Hepatocyte (in vitro differentiated cells): ENCODE measurements around the gene PHEX. TPM values are rescaled to one million over a fixed set of nuclear protein-coding genes. Genes with fewer than 3 reads are reported as not detected.
A peak's percentile ranks its signal among the peaks of the same experiment; 100 is the strongest.

Source experiments
- DNase-seq: peaks from one replicate; pipeline ENCODE4 v3.0.0-alpha.2; 2016; ENCODE audit warnings: low spot score
- H2AFZ ChIP-seq: fragments of 200-600 bp; sonication (generic); 2 replicates; pipeline ENCODE4 v1.6.0; 2016; ENCODE audit warnings: antibody characterized with exemption, mild to moderate bottlenecking
- H3K27ac ChIP-seq: fragments of 200-600 bp; sonication (generic); 2 replicates; pipeline ENCODE4 v1.5.1; 2016; ENCODE audit warnings: mild to moderate bottlenecking
- H3K27me3 ChIP-seq: fragments of 200-600 bp; sonication (generic); 2 replicates; pipeline ENCODE4 v1.6.1; 2016
- H3K36me3 ChIP-seq: fragments of 200-600 bp; sonication (generic); replicated peaks from 2 replicates; pipeline ENCODE4 v1.5.1; 2016; ENCODE audit warnings: low read depth; ENCODE audit not compliant: insufficient read depth
- H3K4me1 ChIP-seq: fragments of 200-600 bp; sonication (generic); 2 replicates; pipeline ENCODE4 v1.5.1; 2016; ENCODE audit warnings: mild to moderate bottlenecking, moderate library complexity; ENCODE audit not compliant: insufficient read depth
- H3K4me2 ChIP-seq: fragments of 200-600 bp; sonication (generic); 2 replicates; pipeline ENCODE4 v1.6.0; 2016
- H3K4me3 ChIP-seq: fragments of 200-600 bp; sonication (generic); 2 replicates; pipeline ENCODE4 v1.5.1; 2016; ENCODE audit warnings: mild to moderate bottlenecking
- H3K79me2 ChIP-seq: fragments of 200-600 bp; sonication (generic); 2 replicates; pipeline ENCODE4 v1.6.0; 2017; ENCODE audit warnings: mild to moderate bottlenecking
- H3K9me2 ChIP-seq: fragments of 200-600 bp; sonication (generic); replicated peaks from 2 replicates; pipeline ENCODE4 v1.6.0; 2017; ENCODE audit warnings: mild to moderate bottlenecking; ENCODE audit not compliant: insufficient read depth
- H3K9me3 ChIP-seq: fragments of 200-600 bp; sonication (generic); 2 replicates; pipeline ENCODE4 v1.5.1; 2016; ENCODE audit warnings: low read depth, mild to moderate bottlenecking
- H4K20me1 ChIP-seq: fragments of 200-600 bp; sonication (generic); 2 replicates; pipeline ENCODE4 v1.6.0; 2016; ENCODE audit warnings: mild to moderate bottlenecking; ENCODE audit not compliant: insufficient read depth, poor library complexity, severe bottlenecking
- EZH2 ChIP-seq: fragments of 200-600 bp; sonication (generic); IDR thresholded peaks from 2 replicates; pipeline ENCODE4 v1.6.1; 2016; ENCODE audit warnings: antibody characterized with exemption, mild to moderate bottlenecking, borderline replicate concordance
- EZH2phosphoT487 ChIP-seq: fragments of 200-600 bp; sonication (generic); IDR thresholded peaks from one replicate; pipeline ENCODE4 v1.6.1; 2018; ENCODE audit warnings: antibody characterized with exemption, mild to moderate bottlenecking, low read depth, moderate library complexity; ENCODE audit not compliant: unreplicated experiment, severe bottlenecking
- WGBS: methylation state at CpG from one replicate; pipeline ENCODE4 v1.1.6; 2016; ENCODE audit warnings: low lambda C conversion rate; ENCODE audit errors: missing lambda C conversion rate; 5-methylcytosine and 5-hydroxymethylcytosine counted together
- polyA plus RNA-seq: library from polyadenylated mRNA; unstranded; fragments of >200 nt; fragmentation: Nextera tagmentation; extraction: Ambion mirVana; gene quantifications from 2 replicates; pipeline ENCODE4 v1.2.1, GENCODE V29; 2016
- total RNA-seq: library from RNA; depleted of rRNA; stranded (reverse); fragments of >200 nt; gene quantifications from 2 replicates; pipeline ENCODE4 v1.2.3, GENCODE V29; 2014
- TF ChIP-seq, protein P1 (sequence below): fragments of 200-600 bp; sonication (generic); IDR thresholded peaks from 2 replicates; pipeline ENCODE4 v1.5.1; 2016; ENCODE audit warnings: antibody characterized with exemption, mild to moderate bottlenecking; ENCODE audit not compliant: poor library complexity

The PHEX gene
- total and polyA plus RNA-seq, 2 experiments from 2014 or later = 0.05 to 0.27 TPM

DNA sequence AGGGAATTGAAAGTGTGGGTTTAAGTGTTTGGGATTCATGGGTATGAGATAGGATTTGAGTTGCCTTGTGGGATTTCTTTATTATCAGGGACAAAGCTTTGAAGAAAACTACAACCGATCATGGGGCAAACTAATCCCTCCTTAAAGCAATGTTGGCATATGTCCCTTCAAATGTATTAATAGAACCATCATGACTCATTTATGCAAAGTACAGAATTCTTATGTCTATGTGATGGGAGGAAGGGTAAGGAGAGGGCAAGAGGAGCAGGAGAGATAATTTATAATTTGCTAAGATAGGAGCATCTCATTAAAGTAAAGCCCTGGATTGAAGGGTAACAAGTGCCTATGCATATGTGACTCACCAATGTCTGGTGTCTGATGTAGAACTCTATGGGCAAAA lies 94.2 kb downstream of the PHEX start:
- TF ChIP-seq EZH2 (no peak), EZH2phosphoT487 (no peak)
- TF ChIP-seq, protein P1, sequence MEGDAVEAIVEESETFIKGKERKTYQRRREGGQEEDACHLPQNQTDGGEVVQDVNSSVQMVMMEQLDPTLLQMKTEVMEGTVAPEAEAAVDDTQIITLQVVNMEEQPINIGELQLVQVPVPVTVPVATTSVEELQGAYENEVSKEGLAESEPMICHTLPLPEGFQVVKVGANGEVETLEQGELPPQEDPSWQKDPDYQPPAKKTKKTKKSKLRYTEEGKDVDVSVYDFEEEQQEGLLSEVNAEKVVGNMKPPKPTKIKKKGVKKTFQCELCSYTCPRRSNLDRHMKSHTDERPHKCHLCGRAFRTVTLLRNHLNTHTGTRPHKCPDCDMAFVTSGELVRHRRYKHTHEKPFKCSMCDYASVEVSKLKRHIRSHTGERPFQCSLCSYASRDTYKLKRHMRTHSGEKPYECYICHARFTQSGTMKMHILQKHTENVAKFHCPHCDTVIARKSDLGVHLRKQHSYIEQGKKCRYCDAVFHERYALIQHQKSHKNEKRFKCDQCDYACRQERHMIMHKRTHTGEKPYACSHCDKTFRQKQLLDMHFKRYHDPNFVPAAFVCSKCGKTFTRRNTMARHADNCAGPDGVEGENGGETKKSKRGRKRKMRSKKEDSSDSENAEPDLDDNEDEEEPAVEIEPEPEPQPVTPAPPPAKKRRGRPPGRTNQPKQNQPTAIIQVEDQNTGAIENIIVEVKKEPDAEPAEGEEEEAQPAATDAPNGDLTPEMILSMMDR = no peak
- Histone ChIP-seq H4K20me1 (no peaks in the 10 kb centered on the region), H2AFZ (no peak overlapping the region), H3K4me1 (no peaks in the 10 kb centered on the region), H3K9me3 (no peaks in the 10 kb centered on the region), H3K9me2 (no peaks in the 10 kb centered on the region), H3K27ac (no peak overlapping the region), H3K4me3 (no peak overlapping the region), H3K27me3 (no peaks in the 10 kb centered on the region), H3K4me2 (no peak overlapping the region), H3K79me2 (no peaks in the 10 kb centered on the region), H3K36me3 (no peaks in the 10 kb centered on the region)
- DNase-seq = no peak
- 86% methylated on average over 1 of the region's 1 CpG for WGBS

DNA sequence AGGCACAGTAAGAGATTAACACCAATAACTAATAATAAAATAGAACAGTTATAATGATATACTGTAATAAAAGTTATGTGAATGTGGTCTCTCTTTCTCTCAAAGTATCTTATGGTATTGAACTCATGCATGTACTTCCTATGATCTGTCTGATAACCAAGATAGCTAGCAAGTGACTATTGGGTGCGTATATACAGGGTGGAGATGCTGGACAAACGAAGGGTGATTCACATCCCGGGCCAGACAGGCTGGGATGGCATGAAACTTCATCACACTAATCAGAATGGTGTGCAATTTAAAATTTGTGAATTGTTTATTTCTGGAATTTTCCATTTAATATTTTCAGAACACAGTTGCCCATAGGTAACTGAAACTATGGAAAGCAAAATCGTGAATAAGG lies 96.8 kb downstream of the PHEX start:
- WGBS = 65% methylated on average over 4 of the region's 4 CpGs
- no peaks in the 10 kb centered on the region for H3K9me3 ChIP-seq
- no peak overlapping the region for H3K4me3 ChIP-seq
- no peaks in the 10 kb centered on the region for H3K4me1 ChIP-seq
- no peaks in the 10 kb centered on the region for H3K27me3 ChIP-seq
- H3K36me3 ChIP-seq = no peaks in the 10 kb centered on the region
- H3K9me2 ChIP-seq = no peaks in the 10 kb centered on the region
- TF ChIP-seq EZH2 (no peak), EZH2phosphoT487 (no peak)
- TF ChIP-seq, protein P1 = no peak
- no peak overlapping the region for H3K27ac ChIP-seq
- H3K4me2 ChIP-seq = no peak overlapping the region
- H4K20me1 ChIP-seq = no peaks in the 10 kb centered on the region
- DNase-seq = no peak
- no peaks in the 10 kb centered on the region for H3K79me2 ChIP-seq
- no peak overlapping the region for H2AFZ ChIP-seq

- Histone ChIP-seq H4K20me1 (no peaks in the 10 kb centered on the region), H3K4me1 (peaks cover 12% of the 10 kb centered on the region), H3K27ac (peak overlapping the region; percentile 73), H2AFZ (no peak overlapping the region), H3K4me2 (peak overlapping the region; percentile 3), H3K4me3 (no peak overlapping the region), H3K79me2 (no peaks in the 10 kb centered on the region), H3K36me3 (no peaks in the 10 kb centered on the region), H3K9me3 (no peaks in the 10 kb centered on the region), H3K9me2 (no peaks in the 10 kb centered on the region), H3K27me3 (no peaks in the 10 kb centered on the region)
- DNase-seq = peak; percentile 39
- WGBS = 32% methylated on average over 4 of the region's 4 CpGs
- no peak for TF ChIP-seq EZH2phosphoT487
- TF ChIP-seq, protein P1 = no peak
- TF ChIP-seq EZH2 = no peak
These were observed 102.6 kb downstream of the PHEX start for GRCh38 chrX:22134681-22135080.

DNA sequence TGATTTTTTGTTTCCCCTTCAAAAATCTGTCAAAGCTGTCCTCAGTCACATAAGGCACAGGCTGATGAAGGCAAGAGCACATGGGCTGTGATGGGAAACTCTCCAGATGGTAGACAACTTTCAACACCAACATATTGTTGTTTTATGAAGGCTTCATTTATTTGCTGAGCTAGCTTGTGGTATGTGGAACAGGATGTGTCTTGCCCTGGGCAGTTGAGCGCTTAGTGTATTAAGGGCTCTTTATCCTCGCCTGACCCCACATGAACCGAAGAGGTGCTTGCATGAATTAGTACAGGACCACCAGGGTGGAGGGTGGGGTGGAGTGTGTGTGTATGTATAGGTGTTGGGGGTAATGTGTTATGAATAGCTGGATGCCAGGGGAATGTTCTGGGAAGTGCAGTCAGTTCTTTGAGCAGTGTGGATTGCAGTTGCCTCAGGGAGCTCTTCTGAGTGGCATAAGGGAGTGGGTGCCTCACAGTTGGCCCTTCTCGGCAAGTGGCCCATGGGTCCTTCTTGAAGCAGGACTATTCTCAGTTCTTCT lies 103.1 kb downstream of the PHEX start:
- DNase-seq = no peak
- no peaks in the 10 kb centered on the region for H3K9me3 ChIP-seq
- H3K9me2 ChIP-seq = no peaks in the 10 kb centered on the region
- no peaks in the 10 kb centered on the region for H3K36me3 ChIP-seq
- H3K4me1 ChIP-seq = peaks cover 12% of the 10 kb centered on the region
- TF ChIP-seq EZH2 = no peak
- TF ChIP-seq, protein P1 = no peak
- no peak for TF ChIP-seq EZH2phosphoT487
- no peak overlapping the region for H3K4me3 ChIP-seq
- no peaks in the 10 kb centered on the region for H4K20me1 ChIP-seq
- 60% methylated on average over 4 of the region's 4 CpGs for WGBS
- no peak overlapping the region for H2AFZ ChIP-seq
- H3K79me2 ChIP-seq = no peaks in the 10 kb centered on the region
- H3K27me3 ChIP-seq = no peaks in the 10 kb centered on the region
- peak overlapping the region; percentile 3 for H3K4me2 ChIP-seq
- peak overlapping the region; percentile 73 for H3K27ac ChIP-seq
